Neural cell (in vitro differentiated cells): Measurements from ENCODE around the gene SYT2.

ENCODE experiments used
- EP300 ChIP-seq: fragments of 450-650 bp; conservative IDR thresholded peaks from 2 replicates; pipeline ENCODE4 v1.6.1; 2014; ENCODE audit warnings: antibody characterized with exemption, mild to moderate bottlenecking, moderate library complexity; ENCODE audit not compliant: poor library complexity, severe bottlenecking
- EZH2 ChIP-seq: fragments of 200-600, 300-800 bp; shearing (Covaris generic), sonication (generic); IDR thresholded peaks from 2 replicates; pipeline ENCODE4 v1.6.1; 2014; ENCODE audit warnings: antibody characterized with exemption, low read length, borderline replicate concordance, mild to moderate bottlenecking; ENCODE audit not compliant: insufficient read depth, poor library complexity, severe bottlenecking
- POLR2AphosphoS5 ChIP-seq: IDR thresholded peaks from 2 replicates; pipeline ENCODE4 v1.6.1; 2012
- SMC3 ChIP-seq: fragments of 450-650 bp; conservative IDR thresholded peaks from 2 replicates; pipeline ENCODE4 v1.6.1; 2014; ENCODE audit warnings: antibody characterized with exemption, mild to moderate bottlenecking, moderate library complexity; ENCODE audit not compliant: poor library complexity
- TAF1 ChIP-seq: IDR thresholded peaks from 2 replicates; pipeline ENCODE4 v1.6.1; 2012; ENCODE audit warnings: low read depth
- TF ChIP-seq, protein P1 (sequence below): fragments of 450-650 bp; IDR thresholded peaks from 2 replicates; pipeline ENCODE4 v1.5.1; 2014; ENCODE audit warnings: antibody characterized with exemption, mild to moderate bottlenecking, moderate library complexity; ENCODE audit not compliant: poor library complexity, severe bottlenecking

- TF ChIP-seq, protein P1, sequence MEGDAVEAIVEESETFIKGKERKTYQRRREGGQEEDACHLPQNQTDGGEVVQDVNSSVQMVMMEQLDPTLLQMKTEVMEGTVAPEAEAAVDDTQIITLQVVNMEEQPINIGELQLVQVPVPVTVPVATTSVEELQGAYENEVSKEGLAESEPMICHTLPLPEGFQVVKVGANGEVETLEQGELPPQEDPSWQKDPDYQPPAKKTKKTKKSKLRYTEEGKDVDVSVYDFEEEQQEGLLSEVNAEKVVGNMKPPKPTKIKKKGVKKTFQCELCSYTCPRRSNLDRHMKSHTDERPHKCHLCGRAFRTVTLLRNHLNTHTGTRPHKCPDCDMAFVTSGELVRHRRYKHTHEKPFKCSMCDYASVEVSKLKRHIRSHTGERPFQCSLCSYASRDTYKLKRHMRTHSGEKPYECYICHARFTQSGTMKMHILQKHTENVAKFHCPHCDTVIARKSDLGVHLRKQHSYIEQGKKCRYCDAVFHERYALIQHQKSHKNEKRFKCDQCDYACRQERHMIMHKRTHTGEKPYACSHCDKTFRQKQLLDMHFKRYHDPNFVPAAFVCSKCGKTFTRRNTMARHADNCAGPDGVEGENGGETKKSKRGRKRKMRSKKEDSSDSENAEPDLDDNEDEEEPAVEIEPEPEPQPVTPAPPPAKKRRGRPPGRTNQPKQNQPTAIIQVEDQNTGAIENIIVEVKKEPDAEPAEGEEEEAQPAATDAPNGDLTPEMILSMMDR = no peak
- TF ChIP-seq EZH2 (no peak), EP300 (no peak), POLR2AphosphoS5 (no peak), SMC3 (no peak), TAF1 (no peak)
These were observed 46.1 kb upstream of the SYT2 start for GRCh38 chr1:202756391-202756790.
